Measurements from ENCODE around the gene AMACR. TPM values are rescaled to one million over a fixed set of nuclear protein-coding genes. Genes with fewer than 3 reads are reported as not detected.

The AMACR gene
- 9.0 and 12.0 TPM in 2 replicates for total RNA-seq

DNA sequence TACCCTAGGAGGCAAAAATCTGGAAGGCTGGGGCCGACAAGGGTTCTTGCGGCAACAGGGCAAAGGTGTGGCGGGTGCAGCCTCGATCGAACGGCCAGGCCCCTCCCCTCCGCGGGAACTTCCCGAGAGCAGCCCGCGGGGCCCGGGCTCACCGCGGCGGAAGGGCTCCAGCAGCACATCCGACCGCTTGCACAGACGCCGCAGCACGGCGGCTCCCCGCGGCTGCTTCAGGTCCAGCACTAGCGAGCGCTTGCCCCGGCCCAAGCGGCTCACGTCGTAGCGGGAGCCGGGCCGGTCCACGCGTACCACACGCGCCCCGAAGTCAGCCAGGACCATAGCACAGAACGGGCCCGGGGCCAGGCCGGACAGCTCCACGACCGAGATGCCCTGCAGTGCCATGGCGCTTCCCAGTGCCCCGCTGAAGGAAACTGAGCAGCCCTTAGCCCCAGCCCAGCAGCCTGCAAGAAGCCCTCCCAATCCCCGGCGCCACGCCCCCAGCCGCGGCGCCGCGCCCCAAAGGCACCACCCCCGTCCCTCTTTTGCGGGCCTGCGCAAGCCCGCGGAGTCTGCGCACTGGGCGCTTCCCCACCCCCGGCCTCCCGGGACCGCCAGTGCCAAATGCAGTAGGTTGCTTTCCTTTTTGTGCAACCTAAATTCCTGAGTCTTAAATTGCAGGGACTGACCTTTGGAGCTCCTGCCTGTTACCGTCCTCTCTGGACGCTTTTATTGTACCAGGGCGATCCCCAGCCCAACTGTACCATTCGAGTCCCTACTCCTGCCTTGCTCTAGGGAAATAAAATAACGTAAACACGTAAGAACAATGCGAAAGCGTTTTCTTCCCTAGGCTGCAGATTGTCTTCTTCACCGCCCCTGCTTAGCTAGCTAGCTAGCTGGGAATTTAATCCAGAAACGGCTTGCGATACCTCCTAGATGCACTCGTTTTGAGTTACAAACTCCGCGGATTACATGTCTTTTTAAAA lies at the start of gene AMACR:
Gene AMACR (minus strand): TSS at position 430 of the 980 bp plus-strand sequence. CDS start 31 bp downstream, at position 399.

DNA sequence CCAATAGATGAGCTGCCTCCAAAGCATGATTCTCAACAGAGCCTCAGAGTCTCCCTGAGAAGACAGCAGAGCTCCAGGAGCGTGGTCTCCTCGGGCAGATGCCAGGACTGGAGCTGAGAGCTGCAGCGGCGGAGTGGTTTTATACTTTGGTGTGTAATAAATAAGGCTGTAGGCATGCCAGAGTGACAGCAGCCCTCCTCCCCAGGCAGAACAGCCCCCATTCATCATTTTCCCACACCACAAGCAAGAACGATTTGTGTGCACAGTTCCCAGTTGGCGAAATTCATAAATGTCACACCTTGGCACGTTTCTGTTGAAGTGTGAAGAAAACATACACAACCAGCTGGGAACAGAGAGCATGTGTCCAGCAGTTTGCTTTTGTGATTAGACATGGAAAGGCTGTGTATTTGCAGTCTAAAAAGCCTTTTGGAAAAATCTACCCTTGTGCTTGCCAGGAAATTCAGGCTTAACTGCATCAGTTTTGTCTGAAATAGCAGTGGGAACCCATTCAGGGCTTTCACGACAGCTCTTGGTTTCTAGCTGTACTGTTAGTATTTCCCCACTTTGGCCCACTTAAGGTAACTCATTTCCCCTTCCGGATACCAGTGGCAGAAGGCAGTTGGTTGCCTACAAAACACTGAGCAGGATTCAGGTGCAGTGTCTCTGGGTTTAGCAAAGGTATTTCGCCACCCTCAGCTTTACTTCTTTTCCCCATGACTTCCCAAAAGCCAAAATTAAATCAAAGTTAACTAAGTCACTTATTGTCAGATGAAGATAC lies 35.4 kb upstream of the AMACR start, which contains the start of gene C1QTNF3:
Gene C1QTNF3 (minus strand): TSS at position 115 of the 778 bp plus-strand sequence. CDS start 88 bp downstream, at position 27.

DNA sequence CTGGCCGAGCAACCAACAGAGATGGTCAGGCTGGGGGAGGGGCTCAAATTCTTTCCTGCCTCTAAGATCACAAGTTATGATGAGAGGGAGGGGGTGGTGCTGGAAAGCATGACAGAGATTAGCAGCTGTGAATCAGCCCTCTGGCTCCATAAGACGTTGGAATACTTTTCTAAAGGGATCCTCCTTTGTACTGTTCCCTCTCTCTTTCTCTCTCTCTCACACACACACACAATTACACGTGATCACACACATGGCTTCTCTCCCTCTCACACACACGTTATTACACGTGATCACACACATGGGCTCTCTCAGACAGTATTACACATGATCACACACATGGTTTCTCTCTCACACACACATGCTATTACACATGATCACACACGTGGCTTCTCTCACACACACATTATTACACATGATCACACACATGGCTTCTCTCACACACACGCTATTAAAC lies 23.2 kb downstream of the AMACR start, which contains the start of gene SLC45A2:
Gene SLC45A2 (minus strand): TSS at position 23 of the 454 bp plus-strand sequence. CDS start 110 bp downstream, outside the sequence.

DNA sequence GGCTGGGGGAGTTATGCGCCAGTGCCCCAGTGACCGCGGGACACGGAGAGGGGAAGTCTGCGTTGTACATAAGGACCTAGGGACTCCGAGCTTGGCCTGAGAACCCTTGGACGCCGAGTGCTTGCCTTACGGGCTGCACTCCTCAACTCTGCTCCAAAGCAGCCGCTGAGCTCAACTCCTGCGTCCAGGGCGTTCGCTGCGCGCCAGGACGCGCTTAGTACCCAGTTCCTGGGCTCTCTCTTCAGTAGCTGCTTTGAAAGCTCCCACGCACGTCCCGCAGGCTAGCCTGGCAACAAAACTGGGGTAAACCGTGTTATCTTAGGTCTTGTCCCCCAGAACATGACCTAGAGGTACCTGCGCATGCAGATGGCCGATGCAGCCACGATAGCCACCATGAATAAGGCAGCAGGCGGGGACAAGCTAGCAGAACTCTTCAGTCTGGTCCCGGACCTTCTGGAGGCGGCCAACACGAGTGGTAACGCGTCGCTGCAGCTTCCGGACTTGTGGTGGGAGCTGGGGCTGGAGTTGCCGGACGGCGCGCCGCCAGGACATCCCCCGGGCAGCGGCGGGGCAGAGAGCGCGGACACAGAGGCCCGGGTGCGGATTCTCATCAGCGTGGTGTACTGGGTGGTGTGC lies 71.4 kb downstream of the AMACR start, which contains the start of gene RXFP3:
Gene RXFP3 (plus strand): TSS at position 6 of the 636 bp plus-strand sequence. CDS start 355 bp downstream, at position 361.

Small RNAs within 50 kb of the gene (small RNA-seq; reads per million reads assigned to genes)
- gene AC139783.1 = not detected

Other genes with a start within 250 kb of the AMACR start
- under 0.01 and 0.27 TPM in 2 replicates for gene ADAMTS12, start 116.1 kb downstream of the AMACR start, total RNA-seq
- not detected in 2 replicates for gene RXFP3, start 71.7 kb downstream of the AMACR start, total RNA-seq
- gene SLC45A2, start 23.4 kb downstream of the AMACR start, total RNA-seq = not detected in 2 replicates
- 0.57 and 0.80 TPM in 2 replicates for gene C1QTNF3, start 35.2 kb upstream of the AMACR start, total RNA-seq